ENCODE data around the gene DNAJC27.

The DNAJC27 gene

GRCh38 chr2:24926220-24926601, 45.5 kb downstream of the DNAJC27 start:
- no peak for DNase-seq (ENCODE audit: low read depth in 2 of 2, low spot score in 1 of 2)

- DNase-seq (ENCODE audit: low read depth in 2 of 2, low spot score in 1 of 2): no peak
These were observed 45.9 kb downstream of the DNAJC27 start for GRCh38 chr2:24925815-24926214.

GRCh38 chr2:24924732-24925131, 47.0 kb downstream of the DNAJC27 start:
- no peak for DNase-seq (ENCODE audit: low read depth in 2 of 2, low spot score in 1 of 2)

GRCh38 chr2:24924266-24924665, 47.5 kb downstream of the DNAJC27 start:
- DNase-seq (ENCODE audit: low read depth in 2 of 2, low spot score in 1 of 2): no peak

GRCh38 chr2:24923106-24923505, 48.6 kb downstream of the DNAJC27 start:
- DNase-seq (ENCODE audit: low read depth in 2 of 2, low spot score in 1 of 2): no peak

GRCh38 chr2:24922556-24922955, 49.2 kb downstream of the DNAJC27 start:
- DNase-seq (ENCODE audit: low read depth in 2 of 2, low spot score in 1 of 2): no peak

- no peak for DNase-seq (ENCODE audit: low read depth in 2 of 2, low spot score in 1 of 2)
These were observed 50.8 kb downstream of the DNAJC27 start for GRCh38 chr2:24920809-24921441.

GRCh38 chr2:24920098-24920808, 51.5 kb downstream of the DNAJC27 start, which contains the start of gene ADCY3:
Gene ADCY3 (minus strand): TSS chr2:24920237. CDS start chr2:24918987, 1,250 bp downstream.
- DNase-seq (ENCODE audit: low read depth in 2 of 2, low spot score in 1 of 2): peak; percentile 41 to 45

GRCh38 chr2:24919506-24920097, 52.2 kb downstream of the DNAJC27 start:
- DNase-seq (ENCODE audit: low read depth in 2 of 2, low spot score in 1 of 2): no peak

GRCh38 chr2:24919037-24919505, 52.7 kb downstream of the DNAJC27 start:
- peak in 1 of 2 donors; percentile 46 for DNase-seq (ENCODE audit: low read depth in 2 of 2, low spot score in 1 of 2)

GRCh38 chr2:24918326-24919036, 53.3 kb downstream of the DNAJC27 start:
- no peak for DNase-seq (ENCODE audit: low read depth in 2 of 2, low spot score in 1 of 2)

- no peak for DNase-seq (ENCODE audit: low read depth in 2 of 2, low spot score in 1 of 2)
These were observed 53.9 kb downstream of the DNAJC27 start for GRCh38 chr2:24917731-24918325.

GRCh38 chr2:24917086-24917485, 54.7 kb downstream of the DNAJC27 start:
- no peak for DNase-seq (ENCODE audit: low read depth in 2 of 2, low spot score in 1 of 2)

- no peak for DNase-seq (ENCODE audit: low read depth in 2 of 2, low spot score in 1 of 2)
These were observed 56.0 kb downstream of the DNAJC27 start for GRCh38 chr2:24915796-24916195.

GRCh38 chr2:24915175-24915574, 56.6 kb downstream of the DNAJC27 start:
- no peak for DNase-seq (ENCODE audit: low read depth in 2 of 2, low spot score in 1 of 2)

GRCh38 chr2:24914713-24915112, 57.0 kb downstream of the DNAJC27 start:
- DNase-seq (ENCODE audit: low read depth in 2 of 2, low spot score in 1 of 2): no peak

GRCh38 chr2:24913911-24914310, 57.8 kb downstream of the DNAJC27 start:
- no peak for DNase-seq (ENCODE audit: low read depth in 2 of 2, low spot score in 1 of 2)

GRCh38 chr2:24912986-24913385, 58.8 kb downstream of the DNAJC27 start:
- no peak for DNase-seq (ENCODE audit: low read depth in 2 of 2, low spot score in 1 of 2)

GRCh38 chr2:24912523-24912922, 59.2 kb downstream of the DNAJC27 start:
- DNase-seq (ENCODE audit: low read depth in 2 of 2, low spot score in 1 of 2): no peak

- no peak for DNase-seq (ENCODE audit: low read depth in 2 of 2, low spot score in 1 of 2)
These were observed 61.5 kb downstream of the DNAJC27 start for GRCh38 chr2:24910245-24910644.

GRCh38 chr2:24909555-24910177, 62.1 kb downstream of the DNAJC27 start:
- DNase-seq (ENCODE audit: low read depth in 2 of 2, low spot score in 1 of 2): no peak

Data from stimulated activated CD8-positive, alpha-beta memory T cell treated with anti-CD3 and anti-CD28 coated beads, Interleukin-4, amount 100 ng/mL, for 4 hours (primary cell).